Pulmonary artery endothelial cell (primary cell): Measurements from ENCODE around the gene KMT2E. TPM values are rescaled to one million over a fixed set of nuclear protein-coding genes. Genes with fewer than 3 reads are reported as not detected.
"Not testable (repeated sequence)": the region's sequence is repeated elsewhere in the genome, so short reads cannot be mapped to it uniquely, and the experiment has no call there.

Source experiments
- DNase-seq: peaks from one replicate; pipeline ENCODE4 v3.0.0-alpha.2; 2011; ENCODE audit warnings: low read depth, low spot score
- total RNA-seq: library from RNA; depleted of rRNA; stranded (reverse); fragments of >200 nt; gene quantifications from 2 replicates; pipeline ENCODE4 v1.2.3, GENCODE V29; 2014

KMT2E gene
- total RNA-seq, 1 donor from 2014 or later, result 83.0 TPM

DNA sequence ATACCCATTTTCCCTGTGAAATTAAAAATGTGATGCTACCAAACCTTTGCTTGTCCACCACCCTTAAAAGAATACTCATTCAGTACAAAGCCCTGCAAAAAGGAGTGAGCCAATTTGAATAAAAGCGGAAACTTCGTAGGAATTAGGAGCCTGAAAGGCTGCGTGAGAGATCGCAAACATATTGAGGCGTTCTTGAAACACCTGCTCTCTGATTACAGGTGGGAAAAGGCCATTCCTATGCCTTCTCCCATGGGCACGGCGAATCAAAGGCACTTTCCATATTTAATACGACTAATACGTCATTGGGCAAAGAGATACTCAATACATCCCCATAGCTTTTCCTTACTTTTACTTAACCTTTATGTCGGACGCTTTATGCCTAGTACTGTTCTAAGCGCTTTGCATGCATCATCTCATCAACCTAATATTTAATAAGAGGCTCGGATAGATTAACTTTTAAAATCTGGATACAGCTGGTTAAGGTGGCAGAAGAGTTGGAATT, 30.9 kb upstream of the KMT2E start:
- DNase-seq, result no peak

DNA sequence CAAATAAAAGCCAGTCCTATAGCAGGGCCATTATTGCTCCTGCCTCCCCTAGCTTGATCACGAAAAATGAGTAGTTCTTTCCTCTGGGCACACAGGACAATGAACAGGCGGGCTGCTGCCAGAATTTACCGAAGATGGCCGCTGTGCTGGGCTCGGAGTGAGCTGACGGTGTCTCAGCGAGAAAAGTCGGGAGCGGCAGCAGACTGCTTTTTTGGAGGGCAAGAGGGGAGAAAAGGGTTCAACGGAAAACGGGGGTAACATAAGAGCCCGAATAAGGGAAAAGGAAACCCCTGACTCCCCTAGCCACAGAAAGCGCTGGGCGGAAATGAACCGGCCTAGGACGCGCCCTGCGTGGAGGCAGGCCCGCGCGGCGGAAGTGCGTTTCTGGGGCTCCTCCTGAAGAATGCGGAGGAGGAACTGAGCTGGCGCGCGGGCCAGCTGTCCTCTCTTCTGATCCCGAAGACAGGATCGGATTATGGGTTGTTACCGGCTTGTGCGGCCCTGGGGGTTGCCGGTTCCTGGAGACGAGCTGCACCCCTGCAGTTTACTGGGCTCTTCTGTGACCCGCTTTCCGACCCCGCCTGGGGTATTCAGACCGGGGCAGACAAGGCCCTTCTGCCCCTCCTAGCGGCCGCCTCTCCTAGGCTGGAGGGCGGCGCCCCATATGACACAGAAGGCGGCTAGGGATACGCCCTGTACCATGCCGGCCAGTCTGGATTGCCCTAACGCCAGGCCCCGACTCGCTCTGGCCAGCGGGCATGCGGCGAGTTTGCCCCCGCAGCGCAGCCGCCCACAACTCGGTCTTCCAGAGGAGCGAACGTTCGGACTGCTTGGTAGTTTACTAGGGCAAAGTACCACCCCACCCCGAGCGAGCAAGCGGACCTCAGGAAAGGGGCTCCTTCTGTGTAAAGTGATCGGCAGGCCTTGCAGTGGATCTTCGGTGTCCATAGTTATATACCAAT, 30.1 kb upstream of the KMT2E start:
- DNase-seq, result peak; percentile 64

DNA sequence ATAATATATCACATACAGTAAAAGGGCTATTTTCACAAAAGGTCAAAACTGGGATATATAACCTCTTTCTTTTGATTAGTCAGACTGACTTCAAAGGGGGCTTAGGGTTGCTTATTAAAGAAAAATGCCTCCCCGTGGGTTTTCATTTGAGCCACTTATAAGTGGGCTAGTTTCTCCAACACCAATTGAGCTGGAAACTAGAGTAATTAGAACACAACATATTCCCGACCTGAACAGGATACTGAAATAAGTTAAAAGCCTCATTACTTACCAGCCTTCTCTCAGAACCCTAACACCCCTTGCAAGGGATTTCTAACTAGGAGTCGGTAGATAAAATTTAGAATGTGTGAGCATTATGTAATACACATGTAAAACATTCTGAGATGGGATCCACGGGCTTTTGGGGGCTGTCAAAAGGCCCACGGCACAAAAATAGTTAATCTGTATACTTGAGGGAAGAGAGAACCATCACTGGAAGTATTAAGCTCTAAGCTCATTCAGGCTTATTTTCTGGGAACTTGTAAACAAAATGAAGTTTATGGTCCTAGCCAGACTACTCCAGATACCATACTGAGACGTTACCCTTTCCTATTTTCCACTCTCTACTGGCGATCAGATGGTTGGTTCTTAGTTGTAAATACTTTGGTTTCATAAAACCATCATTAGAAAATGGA, 29.3 kb upstream of the KMT2E start:
- DNase-seq, result no peak

DNA sequence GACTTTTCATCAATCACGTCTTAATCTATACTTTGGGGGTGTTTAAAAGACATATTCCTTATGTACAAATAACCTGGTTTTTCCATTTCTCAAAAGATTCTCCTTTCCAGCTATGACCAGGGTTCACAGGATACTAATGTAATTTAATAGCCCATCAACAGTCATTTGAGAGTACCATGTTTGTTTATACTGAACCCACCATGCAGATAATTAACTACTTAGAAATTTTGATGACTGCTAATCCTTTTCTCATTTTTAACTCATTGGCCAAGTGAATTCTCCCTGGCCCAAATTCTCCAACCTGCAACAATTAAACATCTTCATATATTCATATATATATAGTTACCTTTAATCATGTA, 28.8 kb upstream of the KMT2E start:
- no peak for DNase-seq

DNA sequence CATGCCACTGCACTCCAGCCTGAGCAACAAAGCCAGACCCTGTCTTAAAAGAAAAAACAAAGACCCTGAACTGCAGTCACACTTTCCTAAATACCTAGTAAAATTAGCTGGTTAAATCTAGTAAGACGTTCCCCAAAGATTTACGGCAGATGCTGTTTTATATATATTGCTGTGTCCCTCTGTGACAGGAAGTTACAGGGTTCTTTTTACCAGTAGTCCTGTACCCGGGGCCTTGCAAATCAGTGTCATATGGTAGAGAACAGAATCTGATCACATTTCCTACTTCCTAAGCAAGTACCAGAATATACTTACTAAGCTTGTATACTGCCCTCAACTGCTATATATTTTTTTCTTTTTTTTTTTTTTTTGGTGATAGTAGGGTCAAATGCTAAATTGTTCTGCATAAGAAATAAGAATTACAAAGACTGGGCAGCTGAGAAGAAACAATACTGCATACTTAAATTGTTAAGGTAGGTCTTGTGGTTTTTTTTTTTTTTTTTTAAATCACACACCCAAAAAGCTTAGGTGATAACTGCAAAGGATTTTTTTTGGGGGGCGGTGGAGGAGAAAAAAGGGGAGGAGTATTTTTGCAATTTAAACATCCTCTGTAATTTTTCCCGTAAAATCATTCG, 27.3 kb upstream of the KMT2E start:
- no peak for DNase-seq

DNA sequence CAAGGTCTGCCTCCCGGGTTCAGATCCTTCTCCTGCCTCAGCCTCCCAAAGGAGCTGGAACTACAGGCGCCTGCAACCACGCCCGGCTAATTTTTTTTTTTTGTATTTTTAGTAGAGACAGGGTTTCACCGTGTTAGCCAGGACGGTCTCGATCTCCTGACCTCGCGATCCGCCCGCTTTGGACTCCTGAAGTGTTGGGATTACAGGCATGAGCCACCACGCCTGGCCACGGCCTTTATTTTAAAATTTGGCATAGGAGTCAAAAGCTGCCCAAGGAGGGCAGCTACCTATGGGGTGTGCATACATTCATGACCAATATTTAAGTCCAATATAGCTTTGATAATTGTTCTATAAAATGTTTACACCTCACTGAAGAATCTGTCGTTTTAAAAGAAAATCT, 26.6 kb upstream of the KMT2E start:
- DNase-seq, result not testable (repeated sequence)

DNA sequence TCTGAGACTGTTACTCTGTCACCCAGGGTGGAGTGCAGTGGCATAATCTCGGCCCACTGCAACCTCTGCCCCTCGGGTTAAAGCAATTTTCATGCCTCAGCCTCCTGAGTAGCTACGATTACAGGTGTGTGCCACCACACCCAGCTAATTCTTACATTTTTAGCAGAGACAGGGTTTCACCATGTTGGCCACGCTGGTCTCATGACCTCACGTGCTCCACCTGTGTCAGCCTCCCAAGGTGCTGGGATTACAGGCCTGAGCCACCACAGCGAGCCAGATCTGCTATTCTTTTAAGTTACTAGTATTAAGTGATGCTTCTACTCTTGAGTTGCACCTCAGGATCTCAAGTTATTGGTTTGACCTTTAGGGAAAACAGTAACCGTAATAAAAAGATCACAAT, 23.0 kb upstream of the KMT2E start:
- no peak for DNase-seq

DNA sequence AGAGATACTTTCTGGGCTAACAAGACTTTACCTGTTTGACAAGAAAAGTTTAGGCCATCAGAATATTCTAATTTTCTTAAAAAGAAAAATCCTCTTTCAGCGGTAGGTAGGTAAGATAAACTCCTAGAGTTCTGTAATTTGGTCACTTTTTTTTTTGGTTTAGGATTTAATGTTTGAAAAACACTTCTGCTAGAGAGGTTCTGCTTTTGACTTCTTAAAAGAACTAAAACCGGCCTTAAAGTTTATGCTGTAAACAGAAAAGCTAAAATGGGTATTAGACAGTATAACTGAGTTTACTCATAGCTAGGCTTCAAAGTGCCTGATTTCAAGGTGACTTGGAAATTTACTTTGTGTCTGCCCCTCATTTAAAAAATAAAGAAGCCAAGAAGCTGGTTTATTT, 21.7 kb upstream of the KMT2E start:
- no peak for DNase-seq

DNA sequence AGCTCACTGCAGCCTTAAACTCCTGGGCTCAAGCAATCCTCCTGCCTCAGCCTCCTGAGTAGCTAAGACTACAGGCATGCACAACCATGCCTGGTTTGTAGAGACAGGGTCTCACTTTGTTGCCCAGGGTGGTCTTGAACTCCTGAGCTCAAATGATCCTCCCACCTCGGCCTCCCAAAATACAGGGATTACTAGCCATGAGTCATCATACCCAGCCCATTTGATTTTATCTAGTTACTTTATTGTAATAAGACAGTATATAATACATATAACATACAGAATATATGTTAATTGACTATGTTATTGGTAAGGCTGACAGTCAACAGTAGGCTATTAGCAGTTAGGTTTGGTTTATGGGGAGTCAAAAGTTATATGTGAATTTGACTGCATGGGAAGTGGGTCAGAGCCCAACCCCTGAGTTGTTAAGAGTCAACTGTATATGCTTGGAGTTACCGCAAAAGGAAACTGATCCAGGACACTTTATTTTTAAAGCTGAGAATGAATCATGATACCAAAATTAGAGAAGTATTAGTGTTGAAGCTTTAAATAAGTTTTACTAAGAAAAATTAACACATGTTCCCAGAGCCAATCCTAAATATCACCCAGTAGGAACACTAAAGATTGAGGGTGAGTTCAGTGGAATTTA, 20.7 kb upstream of the KMT2E start:
- DNase-seq, result no peak

DNA sequence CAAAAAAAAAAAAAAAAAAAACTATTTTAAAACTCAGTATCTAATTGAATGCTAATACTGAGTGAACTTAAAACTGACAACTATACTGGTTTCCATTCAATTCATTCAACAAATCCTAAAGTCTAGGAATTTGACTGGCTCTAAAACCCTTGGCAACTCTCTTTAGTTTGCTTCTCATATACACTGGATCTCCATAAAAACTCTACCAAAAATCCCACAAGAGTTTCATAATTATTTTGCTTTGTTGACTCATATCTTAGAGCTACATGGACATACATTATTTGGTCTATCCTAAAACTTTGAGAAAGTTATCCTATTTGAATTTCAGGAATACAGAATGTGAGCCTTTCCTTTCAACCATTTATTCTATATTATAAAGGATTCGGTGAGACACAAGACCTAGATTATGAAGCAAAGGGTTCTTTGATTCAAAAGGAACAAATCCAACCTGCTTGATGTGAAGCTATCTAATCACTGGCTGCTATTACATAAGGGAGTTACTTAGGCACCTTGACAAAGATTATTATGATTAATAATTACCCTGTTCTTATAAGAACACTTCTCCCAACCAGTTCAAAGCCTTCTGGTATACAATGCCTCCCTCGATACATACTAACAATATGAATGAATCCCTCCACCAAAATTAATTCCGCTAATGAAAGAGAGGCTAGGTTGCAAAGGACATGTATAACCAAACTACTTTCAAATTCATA, 15.8 kb upstream of the KMT2E start:
- DNase-seq, result no peak

DNA sequence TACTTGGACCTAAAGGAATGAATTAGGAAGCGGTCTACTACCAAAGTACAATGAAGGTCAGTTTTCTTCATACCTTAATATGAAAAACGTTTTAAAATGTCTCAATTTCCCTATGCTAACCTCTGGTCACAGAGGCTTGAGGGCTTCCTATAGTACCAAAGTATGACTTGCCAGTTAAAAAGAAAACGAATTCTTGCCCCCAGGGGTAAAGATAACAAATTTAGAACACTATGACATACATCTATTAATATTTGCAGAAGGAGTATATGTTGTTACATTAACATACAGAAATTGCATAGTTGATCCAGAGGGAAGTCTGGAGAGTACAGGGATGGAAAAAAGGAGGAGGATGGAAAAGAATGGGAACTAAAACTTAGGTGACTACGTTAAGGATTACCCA, 13.8 kb upstream of the KMT2E start:
- no peak for DNase-seq

DNA sequence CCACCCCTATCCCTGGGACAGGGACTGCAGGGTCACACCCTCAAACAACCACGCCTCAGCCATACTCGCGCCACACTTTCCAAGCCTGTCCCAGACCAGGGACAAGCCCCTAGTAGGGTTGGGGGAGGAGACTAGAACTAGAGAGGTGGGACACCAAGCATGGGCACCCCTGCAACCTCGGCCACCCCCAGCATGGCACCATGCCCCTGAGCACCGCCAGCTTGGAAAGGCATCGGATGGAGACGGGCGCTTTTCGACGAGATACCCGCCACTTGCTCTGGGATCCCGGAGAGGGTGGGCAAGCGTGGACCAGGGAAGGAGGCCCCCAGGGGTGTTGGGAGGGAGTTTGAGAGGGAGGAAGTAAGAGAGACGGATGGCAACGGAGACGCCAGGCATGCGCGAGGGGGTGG, 13.1 kb upstream of the KMT2E start:
- no peak for DNase-seq

DNA sequence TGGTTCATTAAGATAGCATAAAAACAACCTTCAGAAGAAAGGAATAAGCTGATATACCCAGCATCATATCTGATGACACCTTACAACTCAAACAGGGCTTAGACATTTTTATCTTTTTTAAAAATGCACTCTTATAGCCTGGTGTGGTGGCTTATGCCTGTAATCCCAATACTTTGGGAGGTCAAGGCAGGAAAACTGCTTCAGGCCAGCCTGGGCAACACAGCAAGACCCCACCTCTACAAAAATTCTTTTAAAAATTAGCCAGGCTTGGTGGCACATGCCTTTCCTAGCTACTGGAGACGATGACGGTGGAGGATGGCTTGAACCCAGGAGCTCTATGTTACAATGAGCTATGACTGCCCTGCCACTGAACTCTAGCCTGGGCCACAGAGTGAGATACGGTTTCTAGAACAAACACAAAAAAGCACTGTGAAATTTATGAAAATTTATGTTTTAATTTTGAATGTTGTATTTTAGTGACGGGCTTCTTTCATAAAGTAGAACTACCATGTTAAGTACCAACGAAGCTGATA, 12.3 kb upstream of the KMT2E start:
- DNase-seq, result no peak

DNA sequence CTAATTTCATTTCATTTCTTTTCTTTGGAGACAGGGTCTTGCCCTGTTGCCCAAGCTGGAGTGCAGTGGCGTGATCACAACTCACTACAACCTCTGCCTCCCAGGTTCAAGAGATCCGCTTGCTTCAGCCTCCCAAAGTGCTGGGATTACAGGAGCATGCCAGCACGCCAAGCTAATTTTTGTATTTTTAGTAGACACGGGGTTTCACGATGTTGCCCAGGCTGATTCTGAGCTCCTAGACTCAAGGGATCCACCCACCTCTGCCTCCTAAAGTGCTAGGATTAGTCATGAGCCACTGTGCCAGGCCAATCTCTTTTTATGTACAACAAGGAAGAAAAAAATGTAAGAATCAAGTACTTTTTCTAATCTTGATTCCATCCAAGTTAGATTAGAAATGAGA, 10.7 kb upstream of the KMT2E start:
- no peak for DNase-seq

DNA sequence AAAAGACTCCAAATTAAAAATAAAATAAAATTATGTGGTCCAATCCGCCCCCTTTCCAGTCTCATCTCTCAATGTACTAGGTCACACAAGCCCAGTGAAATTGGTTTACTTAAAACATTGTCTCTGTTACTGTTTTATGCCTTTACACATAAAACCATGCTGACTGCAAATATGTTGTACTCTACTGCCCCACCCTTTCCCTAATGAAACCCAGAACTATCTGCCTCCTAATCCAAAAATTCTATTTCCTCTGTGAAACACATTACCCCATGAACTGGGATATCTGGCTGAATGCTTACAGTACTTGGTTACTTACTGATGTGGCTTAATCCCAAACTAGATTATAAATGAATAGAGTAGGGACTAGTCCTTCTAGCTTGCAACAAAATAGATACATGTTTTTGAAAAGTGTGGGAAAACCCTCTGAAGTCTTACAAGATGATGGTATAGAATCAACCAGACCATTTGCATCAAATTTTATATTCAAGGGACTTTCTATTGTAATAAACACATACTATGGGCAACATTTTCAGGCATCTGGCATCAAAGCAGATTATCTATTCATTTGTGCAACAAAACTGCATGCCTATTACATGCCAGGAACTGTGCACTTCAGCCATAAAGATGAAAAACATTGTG, 10.0 kb upstream of the KMT2E start:
- DNase-seq, result no peak

DNA sequence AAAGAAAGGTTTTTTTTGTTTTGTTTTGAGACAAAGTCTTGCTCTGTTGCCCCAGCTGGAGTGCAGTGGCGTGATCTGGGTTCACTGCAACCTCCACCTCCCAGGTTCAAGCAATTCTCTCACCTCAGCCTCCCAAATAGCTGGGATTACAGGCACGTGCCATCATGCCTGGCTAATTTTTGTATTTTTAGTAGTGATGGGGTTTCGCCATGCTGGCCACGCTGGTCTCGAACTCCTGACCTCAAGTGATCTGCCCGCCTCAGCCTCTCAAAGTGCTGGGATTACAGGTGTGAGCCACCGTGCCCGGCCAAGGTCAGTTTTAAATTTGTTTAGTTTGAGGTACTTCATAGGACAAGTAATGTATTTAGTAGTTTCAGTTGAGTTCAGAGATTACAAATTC, 9.0 kb upstream of the KMT2E start:
- not testable (repeated sequence) for DNase-seq

DNA sequence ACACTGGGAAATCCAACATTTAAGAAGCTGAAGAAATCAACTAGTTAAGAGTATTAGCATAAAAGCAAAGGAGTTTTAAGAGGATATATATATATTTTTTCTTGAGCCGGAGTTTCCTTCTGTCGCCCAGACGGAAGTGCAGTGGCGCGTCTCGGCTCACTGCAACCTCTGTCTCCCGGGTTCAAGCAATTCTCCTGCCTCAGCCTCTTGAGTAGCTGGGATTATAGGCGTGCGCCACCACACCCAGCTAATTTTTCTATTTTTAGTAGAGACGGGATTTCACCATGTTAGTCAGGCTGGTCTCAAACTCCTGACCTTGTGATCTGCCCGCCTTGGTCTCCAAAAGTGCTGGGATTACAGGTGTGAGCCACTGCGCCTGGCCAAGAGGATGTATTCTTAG, 8.5 kb upstream of the KMT2E start:
- not testable (repeated sequence) for DNase-seq

DNA sequence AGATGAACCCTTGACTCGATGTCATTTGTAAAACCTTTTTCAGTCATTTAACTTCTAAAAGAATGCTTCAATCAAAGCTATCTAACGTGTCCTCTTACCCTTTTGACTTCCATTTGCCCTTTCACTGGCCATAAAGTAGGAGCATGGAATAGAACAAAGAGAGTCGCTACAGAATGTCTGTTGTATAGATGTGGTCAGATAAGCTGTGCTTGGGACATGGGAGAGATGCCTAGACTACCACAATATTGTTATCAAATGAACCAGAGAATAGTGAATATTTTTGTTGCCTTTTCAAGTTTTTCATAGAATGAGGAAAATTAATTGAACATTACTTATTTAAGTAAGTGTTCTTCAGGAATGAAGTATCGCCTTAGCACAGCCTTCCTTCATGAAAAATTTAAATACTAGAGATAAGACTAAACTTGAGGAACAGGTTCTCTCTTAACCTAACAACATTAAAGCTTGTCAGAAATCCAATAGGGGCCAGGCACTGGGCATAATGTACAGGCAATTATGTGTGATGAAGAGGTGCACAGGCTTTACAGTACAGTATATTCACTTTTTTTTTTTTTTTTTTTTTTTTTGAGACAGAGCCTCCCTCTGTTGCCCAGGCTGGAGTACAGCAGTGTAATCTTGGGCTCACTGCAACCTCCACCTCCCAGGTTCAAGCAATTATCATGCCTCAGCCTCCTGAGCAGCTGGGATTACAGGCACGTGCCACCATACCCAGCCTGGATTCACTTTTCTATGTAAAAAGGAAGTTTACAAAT, 7.5 kb upstream of the KMT2E start:
- no peak for DNase-seq

DNA sequence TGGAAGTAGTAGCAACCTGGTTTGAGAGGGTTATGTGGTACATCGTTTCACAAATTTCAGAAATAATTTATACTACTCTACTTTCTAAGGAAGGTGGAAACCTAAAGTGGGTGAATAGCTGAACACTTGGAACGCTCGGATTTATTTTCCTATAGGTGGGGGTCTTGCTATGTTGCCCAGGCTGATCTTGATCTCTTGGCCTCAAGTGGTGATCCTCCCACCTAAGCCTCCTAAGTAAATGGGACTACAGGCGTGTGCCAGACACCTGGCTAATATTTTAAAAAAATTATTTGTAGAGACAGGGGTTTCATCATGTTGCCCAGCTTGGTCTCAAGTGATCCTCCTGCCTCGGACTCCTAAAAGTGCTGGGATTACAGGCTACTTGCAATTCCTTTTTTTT, 6.7 kb upstream of the KMT2E start:
- no peak for DNase-seq
